IMR-90 (cell line): ENCODE data around the gene TTBK2. TPM values are rescaled to one million over a fixed set of nuclear protein-coding genes. Genes with fewer than 3 reads are reported as not detected.
A peak's percentile ranks its signal among the peaks of the same experiment; 100 is the strongest.

ENCODE experiments used
- BHLHE40 ChIP-seq: fragments of 150-350 bp; IDR thresholded peaks from 2 replicates; pipeline ENCODE4 v1.6.1; 2016; ENCODE audit warnings: mild to moderate bottlenecking, low read depth, low read length
- FOS ChIP-seq: fragments of 150-350 bp; IDR thresholded peaks from 2 replicates; pipeline ENCODE4 v1.6.1; 2016; ENCODE audit warnings: low read depth, low read length
- NFE2L2 ChIP-seq: fragments of 150-350 bp; IDR thresholded peaks from 2 replicates; pipeline ENCODE4 v1.6.1; 2016; ENCODE audit warnings: low read depth, mild to moderate bottlenecking, low read length
- POLR2A ChIP-seq: IDR thresholded peaks from 2 replicates; pipeline ENCODE4 v1.6.1; 2012; ENCODE audit warnings: mild to moderate bottlenecking, low read depth, low read length
- RFX5 ChIP-seq: IDR thresholded peaks from 2 replicates; pipeline ENCODE4 v1.8.0; 2012; ENCODE audit warnings: low read depth, mild to moderate bottlenecking, low read length, moderate library complexity
- SMC3 ChIP-seq: fragments of 150-350 bp; IDR thresholded peaks from 2 replicates; pipeline ENCODE4 v1.6.1; 2016; ENCODE audit warnings: low read depth, mild to moderate bottlenecking, antibody characterized with exemption, low read length, moderate library complexity
- polyA plus RNA-seq, 3 experiments: library from polyadenylated mRNA; depleted of rRNA; stranded (reverse); fragments of >200 nt; gene quantifications; 2 replicates each; pipeline ENCODE4 v1.2.3, GENCODE V29; 2012; ENCODE audit warnings: low replicate concordance in 1 of 3
- total RNA-seq: library from RNA; depleted of rRNA; stranded (reverse); fragments of >200 nt; gene quantifications from 2 replicates; pipeline ENCODE4 v1.2.3, GENCODE V29; 2012
- TF ChIP-seq, protein P1 (sequence below): conservative IDR thresholded peaks from 2 replicates; pipeline ENCODE4 v1.5.1; 2012; ENCODE audit warnings: mild to moderate bottlenecking, low read depth, low read length, improper control_type of control experiment

TTBK2 gene
- total and polyA plus RNA-seq, 2 of the 4 experiments (the other 2 are of a cell fraction): 2.4 to 3.2 TPM

DNA sequence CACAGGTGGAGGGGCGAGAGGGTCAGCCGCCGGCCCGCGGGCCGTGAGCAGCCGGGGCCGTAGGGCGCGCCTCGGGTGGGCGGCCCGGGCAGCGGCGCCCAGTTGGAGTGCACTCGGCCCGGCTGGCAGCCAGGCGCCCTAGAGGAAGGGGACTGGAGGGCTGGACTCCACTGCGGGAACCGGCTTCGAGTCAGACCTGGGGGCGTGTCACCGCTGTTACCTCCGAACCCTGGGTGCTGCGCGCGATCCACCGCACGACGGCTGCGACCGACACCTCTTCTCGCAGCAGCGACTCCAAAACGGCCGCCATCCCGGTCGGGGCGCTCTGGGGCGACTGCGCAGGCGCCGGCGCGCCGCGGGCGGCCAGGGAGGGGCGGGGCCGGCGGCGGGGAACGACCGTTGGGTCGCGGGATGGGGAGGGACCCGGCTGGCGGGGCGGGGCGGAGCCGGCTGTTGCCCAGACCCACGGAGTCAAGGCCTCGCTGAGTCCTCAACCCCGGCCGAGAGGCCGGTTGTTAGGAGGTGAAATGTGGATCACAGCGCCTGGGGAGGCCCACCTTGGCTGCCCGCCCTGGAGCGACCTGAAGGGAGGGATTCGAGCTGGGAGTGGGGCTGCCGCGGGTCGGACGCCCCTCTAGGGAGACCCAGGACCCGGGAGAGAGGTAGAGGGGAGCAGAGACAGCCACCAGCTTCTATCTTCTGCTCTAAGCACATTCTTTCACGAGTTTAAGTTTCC is 183.6 kb downstream of the TTBK2 start, which contains the start of gene CDAN1 (continued):
- TF ChIP-seq, protein P1, sequence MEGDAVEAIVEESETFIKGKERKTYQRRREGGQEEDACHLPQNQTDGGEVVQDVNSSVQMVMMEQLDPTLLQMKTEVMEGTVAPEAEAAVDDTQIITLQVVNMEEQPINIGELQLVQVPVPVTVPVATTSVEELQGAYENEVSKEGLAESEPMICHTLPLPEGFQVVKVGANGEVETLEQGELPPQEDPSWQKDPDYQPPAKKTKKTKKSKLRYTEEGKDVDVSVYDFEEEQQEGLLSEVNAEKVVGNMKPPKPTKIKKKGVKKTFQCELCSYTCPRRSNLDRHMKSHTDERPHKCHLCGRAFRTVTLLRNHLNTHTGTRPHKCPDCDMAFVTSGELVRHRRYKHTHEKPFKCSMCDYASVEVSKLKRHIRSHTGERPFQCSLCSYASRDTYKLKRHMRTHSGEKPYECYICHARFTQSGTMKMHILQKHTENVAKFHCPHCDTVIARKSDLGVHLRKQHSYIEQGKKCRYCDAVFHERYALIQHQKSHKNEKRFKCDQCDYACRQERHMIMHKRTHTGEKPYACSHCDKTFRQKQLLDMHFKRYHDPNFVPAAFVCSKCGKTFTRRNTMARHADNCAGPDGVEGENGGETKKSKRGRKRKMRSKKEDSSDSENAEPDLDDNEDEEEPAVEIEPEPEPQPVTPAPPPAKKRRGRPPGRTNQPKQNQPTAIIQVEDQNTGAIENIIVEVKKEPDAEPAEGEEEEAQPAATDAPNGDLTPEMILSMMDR: no peak
- TF ChIP-seq FOS: no peak
- no peak for TF ChIP-seq NFE2L2
- no peak for TF ChIP-seq RFX5
- TF ChIP-seq POLR2A: peak; percentile 64; the same call in 1 of the 2 replicates
- TF ChIP-seq BHLHE40: peak; percentile 5; the same call in 1 of the 2 replicates
- TF ChIP-seq SMC3: no peak
